Measurements from ENCODE around the gene MCTP1. TPM values are rescaled to one million over a fixed set of nuclear protein-coding genes. Genes with fewer than 3 reads are reported as not detected.

Gene MCTP1
- total RNA-seq, 1 experiment from 2014 or later = 2.5 TPM

DNA sequence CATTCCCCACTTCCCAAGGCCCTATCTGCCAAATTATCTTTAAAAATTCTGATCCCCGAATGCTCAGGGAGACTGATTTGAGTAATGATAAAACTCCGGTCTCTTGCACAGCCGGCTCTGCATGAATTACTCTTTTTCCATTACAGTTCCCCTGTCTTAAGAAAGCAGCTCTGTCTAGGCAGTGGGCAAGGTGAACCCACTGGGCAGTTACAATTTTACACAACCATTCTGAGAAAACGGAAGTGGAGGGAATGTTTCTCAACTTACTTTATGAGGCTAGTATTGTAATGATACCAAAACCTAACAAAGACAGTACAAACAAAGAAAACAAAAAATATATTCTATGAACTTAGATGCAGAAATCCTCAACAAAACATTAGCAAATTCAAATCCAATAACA is 100.0 kb downstream of the MCTP1 start:
- Histone ChIP-seq H4K8ac (replicated peaks; ENCODE audit: insufficient read length, low read depth, low read length) (no peak overlapping the region), H3K79me2 (ENCODE audit: insufficient read depth, low read length) (no peaks in the 10 kb centered on the region), H4K20me1 (ENCODE audit: control insufficient read depth, insufficient read depth, insufficient read length) (no peaks in the 10 kb centered on the region), H3K4ac (ENCODE audit: low read depth, low read length) (no peak overlapping the region), H3K27me3 (ENCODE audit: insufficient read depth, low read length) (no peaks in the 10 kb centered on the region), H3K4me1 (ENCODE audit: insufficient read depth, low read length) (no peaks in the 10 kb centered on the region; the same call in 1 of the 2 replicates), H2AFZ (ENCODE audit: low read length) (no peak overlapping the region), H3K9me3 (ENCODE audit: control insufficient read depth, low read depth, low read length) (no peaks in the 10 kb centered on the region), H2BK12ac (ENCODE audit: insufficient read length, low read depth, low read length) (no peak overlapping the region), H2AK5ac (ENCODE audit: insufficient read length, low read length) (no peak overlapping the region), H2BK20ac (ENCODE audit: low read depth, low read length, poor library complexity, severe bottlenecking) (no peak overlapping the region), H2BK15ac (ENCODE audit: low read depth, low read length) (no peak overlapping the region), H3K79me1 (ENCODE audit: insufficient read depth, low read depth, low read length, poor library complexity, severe bottlenecking) (no peaks in the 10 kb centered on the region), H3K23me2 (ENCODE audit: insufficient read length, low read depth, low read length, poor library complexity, severe bottlenecking) (no peaks in the 10 kb centered on the region), H3K23ac (ENCODE audit: insufficient read length, low read depth, low read length) (no peak overlapping the region), H3K56ac (ENCODE audit: insufficient read length, low read depth, low read length) (no peak overlapping the region), H3T11ph (ENCODE audit: low read length) (no peak overlapping the region), H2BK5ac (ENCODE audit: insufficient read length, low read length) (no peak overlapping the region), H4K5ac (ENCODE audit: insufficient read length, low read depth, low read length) (no peak overlapping the region), H3K27ac (ENCODE audit: insufficient read length, low read depth, low read length) (no peak overlapping the region), H2BK120ac (ENCODE audit: low read depth, low read length, poor library complexity, severe bottlenecking) (no peak overlapping the region), H3K14ac (ENCODE audit: insufficient read depth, low read length) (no peak overlapping the region), H3K9ac (ENCODE audit: extremely low read depth, insufficient read length, low read length) (no peak overlapping the region), H3K4me2 (ENCODE audit: insufficient read depth, insufficient read length, low read length) (no peak overlapping the region), H3K18ac (ENCODE audit: insufficient read length, low read depth, low read length) (no peak overlapping the region), H4K91ac (ENCODE audit: insufficient read length, low read depth, low read length) (no peak overlapping the region)
- peaks cover 12 to 17% of the 10 kb centered on the region in 2 experiments for H3K4me1 Mint-ChIP-seq
- no peak for TF ChIP-seq CTCF (conservative IDR thresholded peaks at IDR 0.05)
- no peak for DNase-seq
- H3K27ac Mint-ChIP-seq = peak overlapping the region in 2 of 3 experiments; percentile 30 to 48; a peak in 2 of 7 replicates
- no peaks in the 10 kb centered on the region for H3K9me3 Mint-ChIP-seq
- H3K27me3 Mint-ChIP-seq (ENCODE audit: low read depth) = no peaks in the 10 kb centered on the region
- no peak overlapping the region for H3K4me3 Mint-ChIP-seq
- no peaks in the 10 kb centered on the region for H3K36me3 Mint-ChIP-seq (ENCODE audit: insufficient read depth in 1 of 3, low read depth in 3 of 3)
- WGBS (ENCODE audit: extremely low coverage, insufficient read length, low lambda C conversion rate) = no CpG with 5 or more reads among the region's 4 CpGs

Data from H9 (cell line).